Cerebellar cortex (tissue), 1 donor: ENCODE results near the gene AK5.

Experiments used
- DNase-seq: peaks from one replicate; pipeline ENCODE4 v3.0.0-alpha.2; 2015; ENCODE audit warnings: low spot score

The AK5 gene

DNA sequence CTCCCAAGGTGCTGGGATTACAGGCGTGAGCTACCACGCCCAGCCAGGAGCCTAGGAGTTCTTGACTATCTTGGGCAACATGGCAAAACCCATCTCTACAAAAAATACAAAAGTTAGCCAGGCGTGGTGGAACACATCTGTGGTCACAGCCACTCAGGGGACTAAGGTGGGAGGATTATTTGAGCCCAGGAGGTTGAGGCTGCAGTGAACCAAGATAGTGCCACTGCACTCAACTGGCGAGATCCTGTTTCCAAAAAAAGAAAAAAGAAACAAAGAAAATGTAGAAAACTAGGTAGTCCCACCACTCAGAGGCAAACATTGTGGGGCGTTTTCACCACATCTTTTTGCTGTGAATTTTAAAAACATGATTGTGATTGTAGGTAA, 259.3 kb downstream of the AK5 start:
- no peak for DNase-seq

DNA sequence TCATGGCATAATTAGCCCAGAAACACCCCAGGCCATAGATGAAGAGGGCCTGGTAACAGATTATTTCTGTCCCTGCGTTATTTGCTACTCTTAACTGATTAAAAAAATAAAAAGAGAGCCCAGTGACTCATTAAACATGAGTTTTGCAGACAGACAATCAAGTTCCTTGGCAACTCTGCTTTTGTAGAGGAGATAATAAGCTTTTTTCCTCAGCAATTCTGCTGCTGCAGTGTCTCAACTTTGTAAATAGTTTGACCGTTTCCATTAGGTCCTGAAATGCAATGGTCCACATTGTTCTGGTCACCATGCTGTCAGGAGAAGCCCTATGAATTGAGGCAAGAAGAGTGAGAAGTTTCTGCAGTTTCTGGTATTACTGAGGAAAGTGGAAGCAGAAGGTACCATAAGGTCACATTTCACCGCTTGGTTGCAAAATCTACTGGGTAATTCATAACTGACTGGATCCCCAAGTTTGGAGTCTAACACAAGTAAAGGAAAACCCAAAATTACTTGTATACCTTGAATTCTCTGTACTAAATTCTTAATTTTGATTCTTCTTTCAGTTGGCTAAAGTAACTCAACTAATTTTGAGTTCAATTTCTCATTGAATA, 261.1 kb downstream of the AK5 start:
- DNase-seq: no peak

DNA sequence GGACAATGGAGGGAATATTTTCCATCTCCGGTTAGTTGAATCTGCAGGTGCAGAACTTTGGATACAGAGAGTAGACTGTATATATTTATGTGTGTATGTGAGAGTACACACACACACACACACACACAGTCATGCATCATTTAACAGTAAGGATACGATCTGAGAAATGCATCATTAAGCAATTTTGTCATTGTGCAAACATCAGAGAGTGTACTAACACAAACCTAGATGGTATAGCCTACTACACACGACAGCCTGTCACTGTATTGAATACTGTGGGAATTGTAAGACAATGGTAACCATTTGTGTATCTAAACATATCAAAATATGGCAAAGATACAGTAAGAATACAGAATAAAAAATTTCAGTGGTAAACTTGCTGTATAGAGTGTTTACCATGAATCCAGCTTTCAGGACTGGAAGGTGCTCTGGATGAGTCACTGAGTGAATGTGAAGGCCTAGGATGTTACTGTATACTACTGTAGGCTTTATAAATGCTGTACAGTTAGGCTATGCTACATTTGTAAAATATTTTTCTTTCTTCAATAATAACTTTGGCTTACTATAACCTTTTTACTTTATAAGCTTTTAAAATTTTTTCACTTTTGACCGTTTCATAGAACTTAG, 262.1 kb downstream of the AK5 start:
- no peak for DNase-seq

DNA sequence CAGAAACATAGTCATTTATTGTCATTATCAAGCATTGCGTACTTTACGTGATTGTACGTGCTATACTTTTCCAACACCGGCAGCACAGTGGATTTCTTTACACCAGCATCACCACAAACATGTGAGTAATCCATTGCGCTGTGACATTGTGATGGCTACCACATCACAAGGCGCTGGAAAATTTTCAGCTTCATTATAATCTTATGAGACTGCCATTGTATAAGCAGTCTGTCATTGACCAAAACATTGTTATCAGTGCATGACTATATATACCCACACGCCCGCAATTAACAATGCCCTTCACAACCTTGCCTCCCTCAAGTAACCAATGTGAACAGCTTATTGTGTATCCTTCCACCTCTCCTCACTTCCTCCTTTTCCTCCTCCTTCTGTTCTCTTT, 263.0 kb downstream of the AK5 start:
- no peak for DNase-seq

DNA sequence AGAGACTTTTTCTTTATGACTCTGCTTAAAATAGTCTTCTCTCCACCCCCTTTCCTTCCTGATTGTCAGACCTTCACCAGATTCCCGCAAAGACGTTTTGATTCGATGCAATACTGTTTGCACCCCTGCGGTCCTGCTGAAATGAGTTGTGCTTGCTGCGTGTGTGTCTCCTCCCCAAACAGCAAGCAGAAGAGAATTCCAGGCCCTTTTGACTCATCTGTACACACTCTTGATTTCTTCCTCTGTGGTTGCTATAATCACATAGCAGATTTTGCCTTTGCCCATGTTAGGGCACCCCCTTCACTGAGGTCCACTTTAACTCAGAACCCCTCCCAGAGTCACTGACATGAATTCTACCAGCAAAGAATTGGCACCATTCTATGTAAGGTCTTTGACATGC, 264.2 kb downstream of the AK5 start:
- no peak for DNase-seq

DNA sequence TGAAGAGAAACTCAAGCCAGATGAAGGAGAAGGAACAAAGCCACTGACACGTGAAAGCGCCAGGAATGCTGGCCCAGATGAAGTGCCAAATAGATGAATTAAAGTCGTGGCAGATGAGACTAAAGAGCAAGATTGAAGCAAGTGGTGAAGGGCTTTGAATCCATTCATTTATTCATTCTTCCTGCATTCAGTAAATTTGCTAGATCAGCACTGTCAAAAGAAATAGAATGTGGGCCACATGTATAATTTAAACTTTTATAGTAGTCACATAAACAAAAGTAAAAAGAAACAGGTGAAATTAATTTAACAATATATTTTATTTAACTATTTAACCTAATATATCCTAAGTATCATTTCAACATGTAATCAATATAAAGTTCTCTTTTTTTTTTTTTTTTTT, 265.1 kb downstream of the AK5 start:
- DNase-seq: no peak

DNA sequence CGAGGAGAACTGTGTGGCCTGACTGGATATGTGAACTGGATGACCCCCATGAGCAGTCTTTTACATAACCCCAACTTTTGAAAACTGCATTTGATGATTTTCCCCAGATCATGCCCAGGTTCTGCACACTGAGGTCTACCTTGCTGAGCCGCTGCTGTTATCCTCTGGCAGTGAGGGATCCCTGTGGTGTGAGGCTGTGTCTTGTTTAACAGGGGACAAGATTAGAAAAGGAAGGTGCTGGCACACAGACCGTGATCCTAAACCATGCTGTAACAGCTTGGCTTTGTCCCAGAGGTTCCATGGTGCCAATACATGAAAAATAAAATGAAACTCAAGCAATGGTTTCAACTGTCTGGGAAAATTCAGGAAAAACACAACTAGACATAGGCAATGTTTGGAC, 266.5 kb downstream of the AK5 start:
- DNase-seq: no peak

DNA sequence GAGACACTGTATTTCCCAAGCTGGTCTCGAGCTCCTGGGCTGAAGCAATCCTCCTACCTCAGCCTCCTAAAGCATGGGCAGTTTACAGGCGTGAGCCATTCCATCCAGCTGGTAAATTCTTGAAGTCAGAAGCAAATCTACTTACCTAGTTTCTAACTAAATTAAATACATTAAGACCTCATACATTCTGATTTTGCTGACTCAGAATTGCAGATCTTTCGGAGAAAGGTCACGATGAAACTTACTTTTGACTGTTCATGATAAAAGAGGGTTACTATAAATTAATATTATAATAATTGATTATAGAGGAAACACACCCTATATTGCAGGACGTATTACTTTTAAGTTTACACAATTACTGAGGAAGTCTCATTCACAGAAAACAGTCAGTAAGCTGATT, 268.3 kb downstream of the AK5 start:
- no peak for DNase-seq

DNA sequence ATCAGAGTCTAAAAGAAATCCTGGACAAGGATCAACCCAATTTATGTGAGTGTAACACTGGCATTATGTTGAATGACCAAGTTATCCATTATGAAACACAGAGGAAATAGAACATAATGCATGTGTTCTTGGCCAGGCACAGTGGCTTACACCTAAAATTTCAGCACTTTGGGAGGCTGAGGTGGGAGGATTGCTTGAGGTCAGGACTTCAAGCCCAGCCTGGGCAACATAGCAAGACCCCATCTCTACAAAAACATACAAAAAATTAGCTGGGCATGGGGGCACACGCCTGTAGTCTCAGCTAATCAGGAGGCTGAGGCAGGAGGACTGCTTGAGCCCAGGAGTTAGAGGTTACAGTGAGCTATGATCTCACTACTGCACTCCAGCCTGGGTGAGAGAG, 270.8 kb downstream of the AK5 start:
- no peak for DNase-seq

DNA sequence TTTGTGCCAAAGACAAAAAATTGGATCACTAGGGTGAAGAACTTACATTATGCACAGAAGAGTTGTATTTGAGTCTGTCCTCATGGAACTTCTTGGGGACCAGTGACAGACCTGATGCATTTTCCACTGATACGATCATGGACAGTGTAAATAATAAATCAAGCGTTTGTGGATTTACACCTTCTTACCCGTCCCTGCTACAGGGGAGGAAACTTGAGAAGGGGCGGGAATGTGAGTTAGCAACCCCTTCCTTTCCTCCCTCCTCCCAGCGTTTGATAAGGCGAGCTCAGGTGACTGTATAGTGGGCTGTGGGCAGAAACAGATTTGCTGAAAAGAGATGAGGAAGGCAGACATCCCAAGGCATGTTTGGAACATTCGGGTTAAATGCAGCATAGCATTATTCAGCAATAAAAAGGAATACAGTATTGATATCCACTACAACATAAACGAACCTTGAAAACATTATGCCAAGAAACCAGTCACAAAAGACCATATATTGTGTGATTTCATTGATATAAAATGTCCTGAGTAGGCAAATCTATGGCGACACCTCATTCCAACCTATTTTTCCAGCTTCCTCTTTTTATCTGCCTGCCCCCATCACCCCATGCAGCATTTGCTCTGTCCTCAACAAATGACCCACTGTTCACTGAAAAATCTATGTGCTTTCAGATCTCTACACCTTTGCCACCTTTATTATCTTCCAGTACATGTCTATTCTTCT, 271.9 kb downstream of the AK5 start:
- DNase-seq: no peak

DNA sequence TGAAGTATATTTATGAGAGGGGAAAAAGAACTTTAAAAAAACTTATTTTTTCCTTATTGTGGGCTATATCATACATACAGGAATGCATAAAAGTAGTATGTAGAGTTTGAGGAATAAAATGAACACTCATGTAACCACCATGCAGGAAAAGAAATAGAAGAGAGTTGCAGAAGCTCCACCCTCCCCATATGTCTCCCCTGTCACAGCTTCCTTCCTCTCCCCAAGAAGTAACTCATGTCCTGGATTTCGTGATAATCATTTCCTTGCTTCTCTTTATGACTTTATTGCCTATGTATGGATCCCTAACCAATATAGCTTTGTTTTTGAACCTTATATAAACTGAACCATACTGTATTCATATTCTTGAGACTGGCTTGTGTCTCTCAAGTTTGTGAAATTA, 274.2 kb downstream of the AK5 start:
- no peak for DNase-seq

DNA sequence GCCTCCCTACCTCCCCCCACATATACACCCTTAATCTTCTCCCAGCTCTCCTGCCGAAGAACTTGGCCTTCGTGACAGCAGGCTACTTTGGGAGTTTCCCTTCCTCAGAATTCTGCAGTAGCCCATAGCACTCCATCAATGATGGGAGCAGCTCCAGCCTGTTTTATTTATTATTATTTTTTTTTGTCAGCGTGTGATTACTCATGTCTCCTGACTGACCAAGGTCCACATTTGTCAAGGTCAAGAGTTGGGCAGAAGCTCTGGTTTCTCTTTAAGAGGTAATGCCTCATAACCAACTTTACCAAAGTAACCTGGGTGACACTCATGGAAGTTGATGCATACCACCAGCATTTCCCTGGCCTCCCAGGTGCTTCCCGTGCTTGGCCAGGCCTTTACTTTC, 275.2 kb downstream of the AK5 start:
- DNase-seq: no peak

DNA sequence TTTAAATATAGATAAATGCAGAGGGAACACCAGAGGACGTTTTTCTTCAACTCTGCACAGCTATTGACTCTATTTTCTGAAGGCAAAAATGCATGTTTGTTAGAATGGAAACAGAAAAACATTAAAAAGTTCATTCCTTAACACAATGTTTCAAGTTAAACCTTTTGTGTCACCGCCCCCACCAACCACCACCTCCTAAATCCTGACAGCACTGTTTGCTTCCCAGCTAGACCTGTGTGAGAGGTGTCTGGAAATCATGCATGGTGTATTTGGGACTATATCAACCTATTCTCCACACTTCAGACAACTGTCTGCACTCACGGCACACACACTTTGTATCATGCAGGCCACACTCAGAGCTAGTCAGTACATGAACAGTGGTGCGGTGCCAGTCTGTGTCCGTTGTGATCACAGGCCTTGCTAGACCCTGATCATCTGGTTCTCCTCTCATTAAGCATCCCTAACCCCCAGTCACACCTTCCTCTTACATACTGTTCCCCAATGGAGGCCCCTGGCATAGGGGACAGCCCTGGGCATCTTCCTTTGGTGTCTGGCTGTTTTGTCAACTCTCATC, 276.9 kb downstream of the AK5 start:
- no peak for DNase-seq

DNA sequence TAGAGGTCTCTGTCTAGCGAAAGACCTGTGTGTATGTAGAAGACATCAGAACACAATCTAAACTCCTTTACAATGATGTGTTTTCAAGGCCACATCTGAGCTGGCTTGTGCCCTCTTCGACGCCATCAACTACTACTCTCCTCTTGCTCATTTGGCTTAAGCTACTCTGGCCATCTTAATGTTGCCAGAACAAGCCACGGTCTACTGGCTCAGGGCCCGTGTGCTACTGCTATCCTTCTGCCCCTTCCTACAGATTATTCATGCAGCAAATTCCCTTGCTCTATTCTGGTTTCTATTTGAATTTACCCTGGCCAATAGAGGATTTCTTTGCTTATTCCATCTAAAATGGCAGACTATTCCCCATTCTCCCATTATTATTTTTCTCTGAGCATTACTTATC, 278.9 kb downstream of the AK5 start:
- peak; percentile 29 for DNase-seq

DNA sequence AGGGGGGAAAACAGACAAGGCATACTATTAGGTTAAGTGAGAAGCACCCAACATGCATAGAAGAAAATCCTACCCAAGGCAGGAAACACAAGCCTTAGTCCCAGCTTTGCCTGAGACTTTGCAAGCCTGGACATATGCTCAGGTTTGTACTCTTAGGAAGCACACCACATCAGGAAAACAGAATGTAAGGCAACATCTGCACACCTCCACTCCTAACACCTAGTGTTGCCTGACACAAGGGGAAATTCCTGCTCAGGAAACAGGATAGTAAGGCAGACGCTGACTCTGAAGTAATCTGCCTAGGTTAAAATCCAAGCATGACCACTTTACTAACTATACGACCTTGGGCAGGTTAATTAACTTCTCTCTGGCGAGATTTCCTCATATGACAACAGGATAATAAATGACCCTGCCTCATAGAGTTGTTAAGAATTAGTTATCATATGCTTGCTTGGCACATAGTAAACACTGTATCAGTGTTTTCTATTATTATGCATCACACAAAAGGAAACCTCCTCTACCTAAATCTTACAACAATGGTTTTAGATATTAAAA, 280.9 kb downstream of the AK5 start:
- DNase-seq: no peak

DNA sequence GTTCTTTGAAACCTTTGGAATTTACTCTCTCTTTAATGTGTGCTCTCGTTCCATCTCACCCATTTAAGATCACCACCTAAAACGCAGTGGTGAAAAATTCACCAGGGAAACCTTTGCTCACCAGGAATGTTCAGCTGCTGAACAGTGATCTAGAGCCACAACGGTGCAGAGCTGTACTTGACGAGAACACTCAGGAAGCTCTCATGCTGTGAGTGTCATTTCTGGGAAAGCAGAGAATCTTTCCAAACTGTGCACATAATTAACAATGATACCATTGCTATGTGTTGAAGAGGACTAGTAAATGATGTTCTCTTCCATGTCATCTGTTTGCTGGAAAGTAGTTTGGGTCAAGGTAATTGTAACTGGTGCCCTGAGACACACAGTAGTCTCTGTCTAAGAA, 283.5 kb downstream of the AK5 start:
- no peak for DNase-seq

DNA sequence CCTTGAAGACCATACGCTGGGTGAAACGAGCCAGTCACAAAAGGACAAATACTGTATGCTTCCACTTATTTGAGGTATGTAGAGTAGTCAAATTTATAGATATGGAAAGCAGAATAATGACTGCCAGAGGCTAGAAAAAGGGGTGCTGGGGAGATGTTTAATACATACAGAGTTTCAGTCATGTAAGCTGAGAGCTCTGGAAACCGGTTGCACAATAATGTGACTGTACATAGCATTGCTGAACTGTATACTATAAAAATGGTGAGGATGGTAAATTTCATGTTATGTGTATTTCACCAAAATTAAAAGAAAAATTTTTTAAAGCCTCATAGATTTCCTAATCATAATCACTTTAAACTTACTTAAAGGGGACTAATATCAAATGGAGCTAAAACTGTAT, 289.8 kb downstream of the AK5 start:
- no peak for DNase-seq

DNA sequence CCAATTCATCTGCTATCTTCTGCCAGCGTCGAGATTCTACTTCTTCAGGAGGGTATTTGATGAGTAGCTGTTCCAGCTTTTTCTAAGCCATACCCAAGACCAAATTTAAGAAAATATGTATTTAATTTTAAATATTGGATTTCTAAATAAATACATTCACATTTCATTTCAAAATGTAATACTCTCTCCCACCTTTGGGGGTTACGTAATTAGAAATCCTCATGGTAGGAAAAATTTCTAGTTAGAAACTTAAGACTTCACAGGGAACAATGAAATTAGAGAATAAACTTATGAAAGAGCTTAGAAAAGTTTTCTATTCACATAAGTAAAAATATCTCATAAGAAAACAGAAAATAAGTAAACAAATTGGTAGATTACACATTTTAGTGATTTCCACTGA, 297.7 kb downstream of the AK5 start:
- DNase-seq: no peak

DNA sequence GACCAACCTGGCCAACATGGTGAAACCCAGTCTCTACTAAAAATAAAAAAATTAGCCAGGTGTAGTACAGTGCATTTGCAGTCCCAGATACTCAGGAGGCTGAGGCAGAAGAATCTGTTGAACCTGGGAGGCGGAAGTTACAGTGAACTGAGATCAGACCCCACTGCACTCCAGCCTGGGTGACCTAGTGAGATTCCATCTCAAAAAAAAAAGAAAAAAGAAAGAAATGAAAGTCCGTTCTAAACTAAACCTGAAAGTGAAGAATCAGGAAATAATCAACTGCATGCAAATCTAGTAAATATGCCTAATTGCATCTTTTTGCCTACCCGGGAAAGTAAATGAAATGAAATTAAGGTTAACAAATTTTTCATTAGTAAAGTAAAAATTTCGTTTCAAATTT, 301.1 kb downstream of the AK5 start:
- no peak for DNase-seq

DNA sequence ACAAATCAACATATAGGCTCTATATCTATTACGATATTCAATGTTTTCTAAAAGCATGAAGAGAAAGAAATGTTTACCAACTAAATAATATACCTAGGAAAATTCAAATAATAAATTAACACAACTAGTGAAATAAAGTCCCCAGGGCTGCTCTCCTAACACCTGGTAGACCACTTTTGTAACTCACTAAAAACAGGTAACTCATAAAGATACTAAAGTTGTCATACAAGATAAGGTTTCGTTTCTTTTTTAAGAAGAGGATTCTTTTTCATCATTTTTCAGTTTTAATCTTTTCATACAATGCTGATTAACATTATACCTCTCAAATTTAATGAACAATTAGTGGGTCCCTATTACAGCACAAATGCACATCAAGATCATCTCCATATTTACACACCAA, 301.7 kb downstream of the AK5 start:
- DNase-seq: no peak

DNA sequence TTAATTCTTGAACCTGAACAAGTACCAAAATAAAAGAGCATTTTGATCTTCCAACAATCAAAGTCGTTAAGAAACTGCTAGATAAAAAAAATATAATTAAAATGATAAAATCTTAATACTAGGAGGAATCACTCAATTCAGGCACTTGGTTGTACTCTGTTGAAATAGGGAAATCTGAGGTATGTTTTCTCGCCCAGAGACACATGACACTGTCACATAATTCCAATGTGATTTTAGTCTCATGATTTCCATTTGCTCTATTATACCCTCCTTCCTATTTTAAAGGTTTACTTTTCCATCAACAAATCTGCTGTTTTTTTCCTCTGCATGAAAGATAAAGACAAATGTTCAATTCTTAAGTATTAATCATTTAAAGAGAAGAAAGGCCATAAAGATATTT, 303.1 kb downstream of the AK5 start:
- no peak for DNase-seq

DNA sequence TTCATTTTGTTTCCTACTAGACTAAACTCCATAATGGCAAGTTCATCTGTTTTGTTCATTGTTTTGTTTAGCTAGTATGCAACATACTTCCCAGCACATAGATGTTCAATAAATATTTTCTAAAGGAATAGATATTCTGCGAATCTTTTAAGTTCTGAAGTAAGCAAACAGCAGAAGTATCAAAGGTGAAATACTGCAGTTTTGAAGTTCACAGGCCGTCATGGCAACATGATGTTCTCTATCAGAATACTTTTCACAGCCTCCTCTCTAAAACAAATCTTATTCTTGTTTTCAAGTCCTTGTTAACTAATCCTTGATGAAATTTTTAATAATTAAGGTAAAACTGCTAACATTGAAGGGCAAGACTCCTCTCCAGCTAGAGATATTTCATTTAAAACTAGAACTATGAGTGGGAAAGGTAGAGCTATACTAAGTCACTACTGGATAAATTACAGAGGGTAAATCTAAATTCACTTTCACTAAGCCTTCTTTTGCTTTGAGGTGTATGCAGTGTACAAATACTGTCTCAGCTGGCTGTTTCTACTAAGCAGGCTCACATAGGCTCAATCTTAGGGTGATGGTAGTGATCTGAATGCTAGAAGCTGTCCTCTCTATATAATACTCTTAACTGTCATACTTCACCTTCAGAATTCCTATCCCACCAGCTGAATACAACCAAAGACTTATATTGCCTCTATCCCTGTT, 303.9 kb downstream of the AK5 start:
- no peak for DNase-seq

DNA sequence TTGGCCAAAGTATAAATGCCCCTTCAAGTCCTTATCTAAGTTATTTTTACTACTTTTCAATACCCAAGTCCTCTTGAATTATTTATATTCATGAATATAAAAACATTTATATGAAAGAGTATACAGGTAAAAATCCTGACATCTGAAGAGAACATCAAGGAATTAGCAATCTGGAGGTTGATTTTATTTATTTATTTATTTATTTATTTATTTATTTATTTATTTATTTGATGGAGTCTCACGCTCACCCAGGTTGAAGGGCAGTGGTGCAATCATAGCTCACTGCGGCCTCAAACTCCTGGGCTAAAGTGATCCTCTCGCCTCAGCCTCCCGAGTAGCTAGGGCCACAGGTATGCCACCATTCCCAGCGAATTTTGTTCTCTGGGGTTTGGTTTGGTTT, 307.4 kb downstream of the AK5 start:
- no peak for DNase-seq
